Measurements from ENCODE around the gene ACIN1. TPM values are rescaled to one million over a fixed set of nuclear protein-coding genes. Genes with fewer than 3 reads are reported as not detected.
A peak's percentile ranks its signal among the peaks of the same experiment; 100 is the strongest.

Gene ACIN1
- total and polyA plus RNA-seq, 2 of the 13 experiments (the other 11 are each of a cell fraction or from before 2014, with no cell fraction given), result 165 to 183 TPM

DNA sequence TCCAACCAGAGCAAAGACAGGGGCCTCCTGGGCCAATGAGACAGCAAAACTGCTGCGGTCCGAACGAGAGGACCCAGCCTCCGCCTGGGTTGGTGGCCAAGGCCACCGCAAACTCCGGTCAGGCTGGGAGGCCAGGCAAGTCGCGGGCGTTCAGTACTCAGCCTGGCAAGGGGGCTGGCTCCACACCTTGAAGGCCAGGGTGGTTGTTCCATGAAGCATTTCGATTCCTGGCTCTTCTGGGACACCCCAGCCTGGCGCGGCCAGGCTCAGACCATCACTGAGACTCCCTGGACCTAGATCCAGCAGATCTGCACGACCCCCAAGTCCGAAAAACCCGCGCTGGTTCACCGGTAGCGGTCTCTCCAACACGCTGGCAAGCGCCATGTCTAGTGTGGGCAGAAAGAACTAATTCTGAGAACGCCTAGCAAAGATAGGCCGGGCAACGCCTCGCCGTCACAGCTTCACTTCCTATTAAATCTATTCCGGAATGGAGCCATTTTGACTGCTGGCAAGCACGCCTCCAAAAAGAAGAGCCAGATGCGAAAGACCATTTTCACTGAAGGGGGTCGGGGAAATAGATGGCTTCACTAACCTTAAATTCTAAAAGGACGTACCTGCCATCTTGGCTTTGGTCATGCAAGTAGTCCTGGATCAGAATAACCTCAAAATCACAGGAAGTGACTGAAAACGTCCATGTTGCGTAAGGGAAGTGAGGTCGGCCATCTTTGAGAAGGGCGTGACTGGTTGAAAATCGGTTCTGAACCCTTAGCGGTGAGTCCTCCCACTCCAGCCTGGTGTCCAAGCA, 60.2 kb downstream of the ACIN1 start, which contains the start of gene PSMB5 (continued):
- TF ChIP-seq, protein P1, sequence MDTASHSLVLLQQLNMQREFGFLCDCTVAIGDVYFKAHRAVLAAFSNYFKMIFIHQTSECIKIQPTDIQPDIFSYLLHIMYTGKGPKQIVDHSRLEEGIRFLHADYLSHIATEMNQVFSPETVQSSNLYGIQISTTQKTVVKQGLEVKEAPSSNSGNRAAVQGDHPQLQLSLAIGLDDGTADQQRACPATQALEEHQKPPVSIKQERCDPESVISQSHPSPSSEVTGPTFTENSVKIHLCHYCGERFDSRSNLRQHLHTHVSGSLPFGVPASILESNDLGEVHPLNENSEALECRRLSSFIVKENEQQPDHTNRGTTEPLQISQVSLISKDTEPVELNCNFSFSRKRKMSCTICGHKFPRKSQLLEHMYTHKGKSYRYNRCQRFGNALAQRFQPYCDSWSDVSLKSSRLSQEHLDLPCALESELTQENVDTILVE (CRISPR knock-in tag; IDR thresholded peaks at IDR 0.05), result peak; percentile 77
- TF ChIP-seq ADNP (CRISPR knock-in tag; IDR thresholded peaks at IDR 0.05) (no peak), ZNF143 (CRISPR knock-in tag; IDR thresholded peaks at IDR 0.05) (peak; percentile 77), ELF1 (CRISPR knock-in tag; IDR thresholded peaks at IDR 0.05) (peak; percentile 89), FOSL1 (CRISPR knock-in tag; IDR thresholded peaks at IDR 0.05; ENCODE audit: borderline replicate concordance) (no peak), PHB2 (IDR thresholded peaks at IDR 0.05; ENCODE audit: partially characterized antibody) (no peak), PLSCR1 (CRISPR knock-in tag; IDR thresholded peaks at IDR 0.05; ENCODE audit: borderline replicate concordance) (0 out of 2 replicates have a peak, but pooled peaks have one; percentile 78), ZNF138 (CRISPR knock-in tag; IDR thresholded peaks at IDR 0.05; ENCODE audit: low read depth) (peak; percentile 27; the same call in 1 of the 2 replicates), RFX3 (CRISPR knock-in tag; IDR thresholded peaks at IDR 0.05) (peak; percentile 87; the same call in 1 of the 2 replicates), MTF1 (CRISPR knock-in tag; IDR thresholded peaks at IDR 0.05) (no peak), MTF2 (CRISPR knock-in tag; IDR thresholded peaks at IDR 0.05; ENCODE audit: borderline replicate concordance) (0 out of 2 replicates have a peak, but pooled peaks have one; percentile 20), SMARCC2 (IDR thresholded peaks at IDR 0.05) (no peak), SIX4 (CRISPR knock-in tag; IDR thresholded peaks at IDR 0.05) (peak; percentile 67; the same call in 1 of the 2 replicates), NR3C1 (CRISPR knock-in tag; IDR thresholded peaks at IDR 0.05) (no peak), LRRFIP1 (CRISPR knock-in tag; conservative IDR thresholded peaks at IDR 0.05) (0 out of 2 replicates have a peak, but pooled peaks have one; percentile 67), ATF1 (CRISPR knock-in tag; IDR thresholded peaks at IDR 0.05) (peak; percentile 99), HOXA5 (CRISPR knock-in tag; IDR thresholded peaks at IDR 0.05) (peak; percentile 90)
- TF ChIP-seq, protein P2, sequence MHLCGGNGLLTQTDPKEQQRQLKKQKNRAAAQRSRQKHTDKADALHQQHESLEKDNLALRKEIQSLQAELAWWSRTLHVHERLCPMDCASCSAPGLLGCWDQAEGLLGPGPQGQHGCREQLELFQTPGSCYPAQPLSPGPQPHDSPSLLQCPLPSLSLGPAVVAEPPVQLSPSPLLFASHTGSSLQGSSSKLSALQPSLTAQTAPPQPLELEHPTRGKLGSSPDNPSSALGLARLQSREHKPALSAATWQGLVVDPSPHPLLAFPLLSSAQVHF (CRISPR knock-in tag; IDR thresholded peaks at IDR 0.05), result no peak
- TF ChIP-seq, protein P3, sequence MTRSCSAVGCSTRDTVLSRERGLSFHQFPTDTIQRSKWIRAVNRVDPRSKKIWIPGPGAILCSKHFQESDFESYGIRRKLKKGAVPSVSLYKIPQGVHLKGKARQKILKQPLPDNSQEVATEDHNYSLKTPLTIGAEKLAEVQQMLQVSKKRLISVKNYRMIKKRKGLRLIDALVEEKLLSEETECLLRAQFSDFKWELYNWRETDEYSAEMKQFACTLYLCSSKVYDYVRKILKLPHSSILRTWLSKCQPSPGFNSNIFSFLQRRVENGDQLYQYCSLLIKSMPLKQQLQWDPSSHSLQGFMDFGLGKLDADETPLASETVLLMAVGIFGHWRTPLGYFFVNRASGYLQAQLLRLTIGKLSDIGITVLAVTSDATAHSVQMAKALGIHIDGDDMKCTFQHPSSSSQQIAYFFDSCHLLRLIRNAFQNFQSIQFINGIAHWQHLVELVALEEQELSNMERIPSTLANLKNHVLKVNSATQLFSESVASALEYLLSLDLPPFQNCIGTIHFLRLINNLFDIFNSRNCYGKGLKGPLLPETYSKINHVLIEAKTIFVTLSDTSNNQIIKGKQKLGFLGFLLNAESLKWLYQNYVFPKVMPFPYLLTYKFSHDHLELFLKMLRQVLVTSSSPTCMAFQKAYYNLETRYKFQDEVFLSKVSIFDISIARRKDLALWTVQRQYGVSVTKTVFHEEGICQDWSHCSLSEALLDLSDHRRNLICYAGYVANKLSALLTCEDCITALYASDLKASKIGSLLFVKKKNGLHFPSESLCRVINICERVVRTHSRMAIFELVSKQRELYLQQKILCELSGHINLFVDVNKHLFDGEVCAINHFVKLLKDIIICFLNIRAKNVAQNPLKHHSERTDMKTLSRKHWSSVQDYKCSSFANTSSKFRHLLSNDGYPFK (CRISPR knock-in tag; IDR thresholded peaks at IDR 0.05; ENCODE audit: borderline replicate concordance), result peak; percentile 98
- TF ChIP-seq, protein P4, sequence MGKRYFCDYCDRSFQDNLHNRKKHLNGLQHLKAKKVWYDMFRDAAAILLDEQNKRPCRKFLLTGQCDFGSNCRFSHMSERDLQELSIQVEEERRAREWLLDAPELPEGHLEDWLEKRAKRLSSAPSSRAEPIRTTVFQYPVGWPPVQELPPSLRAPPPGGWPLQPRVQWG (CRISPR knock-in tag; IDR thresholded peaks at IDR 0.05; ENCODE audit: borderline replicate concordance, low read depth), result no peak
- TF ChIP-seq, protein P5, sequence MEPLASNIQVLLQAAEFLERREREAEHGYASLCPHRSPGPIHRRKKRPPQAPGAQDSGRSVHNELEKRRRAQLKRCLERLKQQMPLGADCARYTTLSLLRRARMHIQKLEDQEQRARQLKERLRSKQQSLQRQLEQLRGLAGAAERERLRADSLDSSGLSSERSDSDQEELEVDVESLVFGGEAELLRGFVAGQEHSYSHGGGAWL (CRISPR knock-in tag; IDR thresholded peaks at IDR 0.05), result peak; percentile 93

All from HepG2 (cell line).